Measurements from ENCODE around the gene ZNF619.

- TF ChIP-seq POLR2AphosphoS5 (IDR thresholded peaks at IDR 0.05) = no peak
- TF ChIP-seq POLR2A (IDR thresholded peaks at IDR 0.05) = no peak
- TF ChIP-seq CTCF (IDR thresholded peaks at IDR 0.05) = no peak
Observed at GRCh38 chr3:40452562-40452875, 24.4 kb upstream of the ZNF619 start.

Measured in prostate gland (tissue), 2 donors.